OCI-LY7 (cell line): ENCODE data around the gene HIP1R.

ENCODE experiments used
- CTCF ChIP-seq: fragments of 200-600 bp; sonication (generic); conservative IDR thresholded peaks from 2 replicates; pipeline ENCODE4 v1.5.1; 2014; ENCODE audit warnings: mild to moderate bottlenecking, antibody characterized with exemption, low read length, moderate library complexity, mixed read lengths
- EZH2phosphoT487 ChIP-seq: fragments of 200-600 bp; sonication (generic); IDR thresholded peaks from 2 replicates; pipeline ENCODE4 v1.6.1; 2018; ENCODE audit warnings: low read depth, borderline replicate concordance, mild to moderate bottlenecking, mixed run types, antibody characterized with exemption, low read length, moderate library complexity, mixed read lengths

DNA sequence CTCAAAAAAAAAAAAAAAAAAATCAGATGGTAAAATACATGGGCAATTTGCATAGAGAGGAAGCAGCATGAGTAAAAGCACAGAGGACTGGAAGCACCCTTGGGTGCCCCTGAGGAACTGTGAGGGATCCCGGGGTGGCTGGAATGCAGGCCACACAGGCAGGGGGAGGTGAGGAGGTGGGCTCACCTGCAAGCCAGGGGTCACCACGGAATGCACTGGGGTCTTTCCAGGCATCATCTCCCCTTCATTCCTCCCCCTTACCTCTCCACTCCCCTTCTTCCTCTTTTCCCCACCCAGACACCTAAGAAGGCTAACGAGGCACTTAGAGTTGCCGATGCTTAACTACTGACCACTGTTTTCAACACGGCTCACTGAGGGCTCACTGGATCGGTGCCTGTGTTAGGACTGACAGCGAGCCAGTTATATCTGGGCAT lies 14.4 kb upstream of the HIP1R start:
- TF ChIP-seq CTCF (no peak), EZH2phosphoT487 (no peak)
